HK-2 (cell line): ENCODE results near the gene ARHGEF10L.

Experiments
- DNase-seq: peaks from one replicate; pipeline ENCODE4 v3.0.0-alpha.2; 2018; ENCODE audit not compliant: unreplicated experiment

The ARHGEF10L gene

DNA sequence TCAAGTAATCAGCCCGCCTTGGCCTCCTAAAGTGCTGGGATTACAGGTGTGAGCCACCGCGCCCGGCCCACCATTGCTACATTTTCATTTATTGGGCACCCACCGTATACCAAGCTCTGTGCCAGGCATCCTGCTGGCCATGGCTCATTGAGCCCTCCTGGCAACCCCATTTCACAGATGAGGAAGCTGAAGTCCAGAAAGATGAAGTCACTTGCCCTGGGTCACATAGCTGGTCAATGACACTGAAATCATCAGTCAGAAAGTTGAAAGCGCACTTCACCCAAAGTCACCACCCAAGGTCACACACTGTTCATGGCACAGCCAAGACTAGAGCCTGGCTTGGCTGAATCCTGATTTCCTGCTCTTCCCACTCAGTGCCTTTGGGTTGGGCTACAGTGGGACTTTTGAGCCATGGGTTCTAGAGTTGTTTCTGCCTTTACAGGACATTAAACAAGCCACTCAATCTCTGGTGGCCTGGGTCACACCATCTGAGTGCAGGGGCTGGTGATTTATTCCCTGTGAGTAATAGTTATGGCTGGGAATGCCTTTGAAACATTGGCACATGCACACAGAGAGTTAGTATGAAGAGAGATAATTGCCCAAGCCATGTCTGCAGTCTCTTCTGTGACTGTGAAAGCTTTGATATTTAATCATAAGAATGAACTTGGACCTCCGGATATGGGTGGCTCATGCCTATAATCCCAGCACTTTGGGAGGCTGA lies 16.0 kb upstream of the ARHGEF10L start:
- no peak for DNase-seq

DNA sequence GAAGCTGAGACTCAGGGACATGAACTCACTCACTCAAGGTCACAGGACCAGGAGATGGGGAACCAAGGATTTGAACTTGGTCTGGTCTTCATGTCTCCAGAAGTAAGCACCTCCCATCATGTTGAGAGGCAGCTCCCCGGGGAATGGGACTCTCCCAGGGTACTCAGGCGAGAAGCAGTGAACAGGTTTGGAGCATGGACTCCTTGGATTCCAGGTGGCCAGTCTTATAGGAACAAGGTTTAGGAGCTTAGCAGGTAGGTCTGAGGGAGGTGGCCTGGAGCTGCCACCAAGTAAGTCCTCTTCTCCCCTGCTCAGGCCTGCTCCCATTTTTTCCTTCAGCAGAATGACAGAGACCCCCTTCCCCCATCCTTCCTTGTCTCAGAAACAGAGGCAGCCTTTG lies 14.9 kb upstream of the ARHGEF10L start:
- DNase-seq: no peak

DNA sequence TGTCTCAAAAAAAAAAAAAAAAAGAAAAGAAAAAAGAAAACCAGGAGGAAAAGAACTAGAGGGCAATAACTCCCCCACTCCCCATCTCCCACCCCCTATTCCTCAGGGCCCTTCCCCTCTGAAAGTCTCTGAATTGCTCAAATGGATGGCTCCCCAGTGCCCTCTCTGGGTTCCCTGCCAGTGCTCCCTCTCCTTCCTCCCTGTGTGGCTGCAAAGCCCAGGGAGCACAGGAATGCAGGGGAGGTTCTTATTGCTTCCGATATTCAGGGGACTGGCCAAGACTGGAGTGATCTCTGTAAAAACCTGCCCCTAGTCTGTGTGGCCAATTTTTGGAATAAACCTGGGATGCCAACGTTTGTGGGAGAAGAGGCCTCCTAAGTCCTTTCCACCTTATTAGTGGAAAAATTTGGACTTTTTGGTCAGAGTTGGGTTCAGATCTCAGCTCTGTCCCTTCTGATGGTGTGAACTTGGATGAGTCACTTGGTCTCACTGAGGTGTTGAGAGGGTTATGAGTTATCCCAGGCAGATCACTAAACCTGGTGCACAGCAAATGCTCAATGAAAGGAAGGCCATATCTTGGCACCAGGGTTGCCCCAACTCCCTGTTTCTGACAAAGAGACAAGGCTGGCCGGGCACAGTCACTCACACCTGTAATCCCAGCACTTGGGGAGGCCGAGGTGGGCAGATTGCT lies 13.4 kb upstream of the ARHGEF10L start:
- DNase-seq: no peak

DNA sequence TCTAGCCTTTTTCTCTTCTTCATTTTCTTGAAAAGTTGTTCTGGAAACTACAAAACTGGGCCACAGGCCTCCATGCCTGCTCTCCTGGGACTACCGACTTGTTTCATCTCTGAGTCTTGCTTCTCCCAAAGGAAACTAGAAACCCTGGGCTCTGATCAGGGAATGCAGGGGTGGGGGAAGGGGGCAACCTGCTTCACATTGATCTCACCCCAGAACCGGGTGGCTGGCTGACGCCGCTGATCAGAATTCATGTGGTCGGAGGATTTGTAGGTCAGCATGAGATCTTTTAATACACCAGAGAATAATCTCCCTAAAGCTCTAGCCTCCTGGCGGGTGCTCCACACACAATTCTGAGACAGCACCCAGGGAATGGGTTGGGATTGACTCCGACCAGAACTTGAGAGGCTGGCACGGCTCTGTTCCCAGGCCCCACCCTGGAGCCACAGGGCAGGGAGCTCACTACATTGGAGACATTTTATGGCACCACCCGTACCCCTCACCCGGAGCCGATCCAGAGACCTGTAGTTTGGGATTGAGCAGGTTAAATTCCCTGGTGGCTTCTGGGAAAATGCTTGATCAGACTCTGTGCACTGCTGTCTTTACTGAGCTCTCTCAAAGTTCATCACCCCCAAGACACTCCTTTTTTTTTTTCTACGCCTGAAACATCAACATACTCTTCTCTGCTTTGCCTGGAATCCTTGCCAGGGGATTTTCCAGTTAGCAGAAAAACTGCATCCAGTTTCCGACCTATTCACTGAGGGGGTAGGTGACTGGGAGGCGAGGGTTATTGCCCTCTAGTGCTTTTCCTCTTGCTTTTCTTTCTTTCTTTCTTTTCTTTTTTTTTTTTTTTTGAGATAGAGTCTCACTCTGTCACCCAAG lies 12.2 kb upstream of the ARHGEF10L start:
- no peak for DNase-seq

DNA sequence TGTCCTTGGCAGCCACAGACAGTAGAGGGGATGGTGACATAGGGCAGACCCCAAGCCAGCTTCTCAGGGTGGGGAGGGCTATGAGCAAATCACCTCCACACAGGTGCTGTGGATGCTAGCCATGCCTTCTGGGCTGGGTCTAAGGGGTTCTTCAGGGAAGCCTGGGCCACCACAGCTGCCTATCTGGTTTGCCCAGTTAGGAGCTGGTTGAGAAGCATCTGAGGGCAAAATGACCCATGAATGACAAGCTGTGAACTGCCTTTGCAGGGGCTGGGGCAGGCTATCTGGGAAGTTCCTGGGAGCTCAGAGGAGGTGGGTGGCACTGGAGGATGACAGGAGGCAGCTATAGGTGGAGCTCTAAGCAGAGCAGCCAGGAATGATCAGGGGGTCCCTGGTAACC lies 10.1 kb upstream of the ARHGEF10L start:
- DNase-seq: no peak

DNA sequence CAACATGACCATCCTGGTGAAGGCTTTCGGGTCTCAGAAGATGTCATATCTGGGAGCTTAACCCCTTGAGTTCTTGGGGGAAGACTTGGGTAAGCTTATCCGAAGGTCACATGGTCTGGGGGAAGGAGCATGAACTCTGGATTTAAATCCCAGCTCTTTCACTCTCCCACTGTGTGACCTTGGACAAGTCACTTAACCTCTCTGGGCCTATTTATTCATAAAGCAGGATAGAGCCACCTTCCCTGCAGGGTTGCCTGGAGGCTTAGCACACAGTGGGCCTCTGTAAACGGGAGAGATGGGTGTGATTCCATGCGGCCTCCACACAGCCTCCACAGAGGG lies 8.2 kb upstream of the ARHGEF10L start:
- DNase-seq: no peak

DNA sequence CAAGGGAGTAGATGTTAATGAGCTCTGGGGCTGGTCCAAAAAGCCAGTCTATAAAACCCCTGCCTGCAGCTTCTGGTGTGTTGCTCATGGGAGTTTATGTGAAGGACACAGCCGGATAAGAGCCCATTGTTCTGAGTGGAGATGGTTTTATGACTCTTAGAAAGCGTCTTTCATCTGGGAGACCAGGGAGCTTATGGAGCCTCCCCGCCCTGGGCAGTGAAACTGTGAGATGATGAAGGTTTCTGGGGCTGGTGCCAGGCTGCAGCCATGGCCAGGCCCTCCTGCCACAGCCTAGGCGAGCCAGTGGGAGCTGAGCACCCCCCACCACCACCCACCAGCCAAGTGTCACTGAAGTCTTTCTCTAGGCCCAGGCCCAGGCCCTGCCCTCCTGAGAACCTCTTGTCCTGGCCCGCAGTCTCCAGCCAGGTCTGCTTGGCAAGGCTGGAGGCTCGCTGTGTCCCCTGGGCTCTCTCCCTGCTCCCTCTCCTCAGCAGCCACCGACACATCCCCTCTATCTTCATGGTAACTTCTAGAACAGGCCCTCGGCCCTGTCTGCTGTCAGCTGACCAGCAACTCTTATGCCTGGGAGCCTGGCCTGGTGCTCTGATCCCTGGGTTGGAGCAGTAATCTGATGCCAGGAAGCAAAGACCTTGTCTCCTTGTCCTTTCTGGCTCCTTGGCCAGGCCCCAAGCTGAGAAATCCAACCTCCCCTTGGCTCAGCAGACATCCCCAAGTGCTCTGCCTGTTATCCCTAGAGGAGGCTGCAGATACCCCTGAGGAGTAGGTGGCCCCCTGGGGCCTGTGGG lies 7.6 kb upstream of the ARHGEF10L start:
- no peak for DNase-seq

DNA sequence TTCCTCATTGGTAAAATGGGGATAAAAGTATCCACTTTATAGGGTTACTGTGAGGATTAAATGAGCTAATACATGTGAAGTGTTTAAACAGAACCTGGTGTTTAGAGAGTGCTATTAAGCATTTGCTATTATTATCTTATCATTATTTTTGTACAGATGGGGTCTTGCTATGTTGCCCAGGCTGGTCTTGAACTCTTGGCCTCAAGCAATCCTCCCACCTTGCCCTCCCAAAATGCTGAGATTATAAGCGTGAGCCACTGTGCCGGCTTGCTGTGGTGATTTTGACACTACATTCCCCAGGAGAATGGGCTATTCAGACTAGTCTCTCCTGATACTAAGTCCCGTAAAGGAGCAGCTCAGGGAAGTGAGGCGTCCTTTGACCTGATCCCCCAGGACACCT lies 6.3 kb upstream of the ARHGEF10L start:
- no peak for DNase-seq

DNA sequence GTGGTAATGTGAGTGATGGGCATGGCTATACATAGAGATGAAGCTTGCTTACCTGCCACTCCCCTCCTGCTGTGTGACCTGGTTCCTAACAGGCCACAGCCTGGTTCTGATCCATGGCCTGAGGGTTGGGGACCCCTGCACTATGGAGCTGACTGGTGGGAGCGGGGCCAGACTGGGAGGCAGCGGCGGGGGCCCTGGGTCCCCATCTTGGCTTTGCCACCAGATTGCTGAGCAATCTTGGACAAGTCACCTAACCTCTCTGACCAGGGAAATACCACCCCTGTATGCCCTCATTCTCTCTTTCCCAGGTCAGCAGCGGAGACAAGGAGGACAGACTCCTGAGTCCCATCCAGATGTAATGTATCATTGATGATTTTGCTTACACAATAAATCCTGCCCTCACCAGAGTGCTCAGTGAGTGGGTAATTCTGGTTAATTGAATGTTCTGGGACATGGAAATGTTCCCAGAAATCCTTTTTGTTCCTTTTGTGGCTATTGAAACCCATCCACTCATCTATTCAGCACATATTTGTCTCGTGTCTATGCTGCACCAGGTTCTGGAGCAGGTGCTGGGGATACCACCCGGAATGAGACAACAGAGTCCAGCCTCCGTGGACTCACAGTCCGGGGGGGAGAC lies 4.1 kb upstream of the ARHGEF10L start:
- DNase-seq: no peak

DNA sequence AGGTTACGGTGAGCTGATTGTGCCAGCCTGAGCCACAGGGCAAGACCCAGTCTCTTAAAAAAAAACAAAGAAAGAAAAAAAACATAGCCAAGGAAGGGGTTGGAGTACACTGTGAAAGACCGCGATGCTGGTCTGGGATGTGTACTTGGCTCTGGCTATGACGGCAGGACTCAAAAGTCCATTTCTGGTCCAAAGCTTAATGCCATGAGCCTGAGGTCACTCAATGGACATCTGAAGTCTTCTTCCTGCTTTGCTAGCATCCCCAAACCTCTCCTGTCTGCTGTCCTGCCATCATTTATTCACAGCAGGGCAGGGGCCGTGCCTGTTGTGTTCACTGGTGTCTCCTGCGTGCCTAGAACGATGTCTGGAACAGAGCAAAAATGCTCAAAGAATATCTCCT lies 1.5 kb upstream of the ARHGEF10L start:
- DNase-seq: no peak

DNA sequence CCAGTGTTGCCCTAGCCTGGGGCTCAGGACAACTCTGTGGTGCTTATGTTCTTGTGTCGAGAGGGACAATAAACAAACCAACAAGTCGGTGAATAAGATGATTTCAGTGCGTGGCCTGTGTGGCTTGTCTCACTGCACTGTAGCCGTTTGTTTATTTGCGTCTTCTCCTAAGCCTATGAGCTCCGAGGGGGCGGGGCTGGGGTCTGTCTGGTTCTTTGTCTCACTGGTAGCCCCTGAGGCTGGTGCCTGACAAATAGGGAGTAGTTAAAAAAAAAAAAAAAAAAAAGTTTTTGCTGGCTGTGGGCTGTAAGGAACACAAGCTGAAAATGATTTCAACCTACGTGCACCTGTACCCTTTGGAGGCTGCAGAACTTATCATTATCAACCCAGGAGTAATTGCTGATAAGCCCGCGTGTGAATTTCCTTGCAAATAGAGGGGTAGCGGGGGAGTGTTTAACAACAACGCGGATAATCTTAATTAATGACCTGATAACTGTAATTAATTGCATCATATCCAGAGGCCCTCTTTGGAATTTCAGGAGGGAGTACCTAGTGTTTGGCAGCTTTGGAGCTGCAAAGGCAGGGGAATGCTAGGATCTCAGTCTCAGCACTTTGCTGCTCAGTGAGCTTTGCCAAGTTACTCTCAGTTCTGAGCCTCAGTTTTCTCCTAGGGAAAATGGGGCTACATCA lies 925 bp upstream of the ARHGEF10L start:
- no peak for DNase-seq

DNA sequence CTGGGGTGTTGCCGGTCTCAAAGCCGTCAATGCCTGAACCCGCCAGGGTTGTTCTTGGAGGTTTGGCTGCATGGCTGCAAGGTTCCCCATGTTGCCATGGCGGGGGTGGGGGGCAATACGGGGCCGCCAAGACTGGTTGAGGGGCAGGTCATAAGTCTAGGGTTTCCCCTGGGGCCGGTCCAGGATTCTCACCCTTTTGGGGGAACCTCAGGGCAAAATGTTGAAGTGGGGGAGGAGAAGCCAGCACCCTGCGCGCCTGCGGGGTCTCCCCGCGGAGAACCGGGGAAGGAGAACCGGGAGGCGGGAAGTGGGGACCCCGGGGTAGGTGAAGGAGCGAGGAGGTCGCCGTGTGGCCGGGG lies 401 bp upstream of the ARHGEF10L start:
- no peak for DNase-seq

DNA sequence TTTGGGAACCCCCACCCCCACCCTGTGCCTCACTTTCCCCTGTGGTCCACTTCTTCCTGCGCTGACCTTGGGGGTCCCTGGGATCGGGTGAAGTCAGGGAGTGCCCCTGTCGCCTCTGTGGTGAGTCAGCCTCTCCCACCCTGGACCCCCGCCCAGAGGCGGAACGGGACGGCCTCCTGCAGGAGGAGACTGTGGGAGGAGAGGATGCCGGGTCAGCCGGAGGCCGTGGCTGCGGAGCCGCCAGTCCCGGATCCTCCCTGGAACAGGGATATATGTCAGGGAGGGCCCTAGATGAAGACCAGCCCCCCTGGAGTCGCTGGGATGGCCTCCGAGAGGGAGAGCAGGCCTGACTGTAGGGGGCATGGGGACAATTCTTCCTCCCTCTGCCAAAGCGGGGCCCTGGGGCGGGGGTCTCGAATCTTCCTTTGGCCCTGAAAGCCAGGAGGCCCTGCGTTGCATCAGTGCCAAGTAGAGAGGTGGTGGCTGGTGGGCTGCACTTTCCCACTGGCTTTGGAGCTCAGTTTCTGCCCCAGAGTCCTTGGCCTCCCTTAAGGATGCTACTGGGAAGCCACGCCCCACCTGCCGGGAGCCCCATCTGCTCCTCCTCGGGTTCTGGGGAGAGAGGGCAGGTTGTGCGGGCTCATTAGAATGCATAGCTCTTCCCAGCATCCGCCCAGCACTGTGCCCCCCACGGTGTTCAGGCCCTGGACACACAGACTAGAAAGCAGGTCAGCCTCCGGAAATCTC lies 930 bp downstream of the ARHGEF10L start:
- peak; percentile 42 for DNase-seq

DNA sequence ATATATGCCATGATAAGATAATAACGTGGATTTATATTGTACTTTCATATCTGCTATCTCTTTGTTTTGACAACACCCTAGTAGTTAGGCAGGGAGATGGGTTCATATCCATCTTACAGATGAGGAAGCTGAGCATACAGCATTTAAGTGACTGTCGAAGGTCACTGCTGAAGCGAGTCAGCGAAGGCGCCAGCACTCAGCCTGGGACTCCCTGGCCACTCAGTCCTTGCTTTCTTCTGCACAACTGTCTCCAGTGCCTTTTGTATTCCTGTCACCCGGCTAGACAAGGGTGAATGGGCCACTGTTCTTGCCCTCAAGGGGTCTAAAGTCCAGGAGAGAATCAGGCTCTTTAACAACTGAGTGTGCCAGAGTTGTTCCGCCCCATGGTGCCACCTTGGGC lies 3.1 kb downstream of the ARHGEF10L start:
- no peak for DNase-seq

DNA sequence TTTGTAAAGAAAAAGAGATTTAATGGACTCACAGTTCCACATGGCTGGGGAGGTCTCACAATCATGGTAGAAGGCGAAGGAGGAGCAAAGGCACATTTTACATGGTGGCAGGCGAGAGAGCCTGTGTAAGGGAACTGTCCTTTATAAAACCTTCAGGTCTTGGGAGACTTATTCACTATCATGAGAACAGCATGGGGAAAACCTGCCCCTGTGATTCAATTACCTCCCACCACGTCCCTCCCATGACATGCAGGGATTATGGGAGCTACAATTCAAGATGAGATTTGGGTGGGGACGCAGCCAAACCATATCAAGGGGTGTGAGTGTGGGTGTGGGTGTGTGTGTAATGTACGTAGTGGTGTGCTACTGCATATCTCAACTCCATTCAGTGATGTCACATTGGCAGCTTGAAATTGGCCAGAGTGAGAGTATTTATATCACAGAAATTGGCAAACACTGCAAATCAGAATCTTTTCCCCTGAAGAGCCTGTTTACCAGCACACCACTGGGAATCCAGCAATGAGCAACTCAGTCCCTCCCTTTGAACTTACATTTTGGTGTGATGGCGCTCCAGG lies 5.4 kb downstream of the ARHGEF10L start:
- no peak for DNase-seq

DNA sequence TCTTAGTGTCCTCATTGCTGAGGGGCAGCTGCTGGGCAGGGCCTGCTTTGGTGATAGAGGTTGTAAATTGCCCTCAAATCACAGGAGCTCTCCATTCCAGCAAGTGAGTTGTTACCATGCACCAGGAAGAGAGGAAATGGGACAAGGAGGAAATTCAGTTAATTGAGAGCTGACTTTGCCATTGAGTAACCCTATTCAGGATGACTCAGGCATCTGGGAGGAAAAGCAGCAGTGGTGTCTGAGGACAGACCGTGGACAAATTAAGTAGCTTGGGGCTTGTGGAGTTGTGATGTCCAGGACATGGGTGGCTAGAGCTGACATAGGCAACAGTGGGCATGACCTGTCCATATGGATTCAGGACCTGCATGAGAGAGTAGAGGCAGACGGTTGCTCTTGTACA lies 5.9 kb downstream of the ARHGEF10L start:
- no peak for DNase-seq

DNA sequence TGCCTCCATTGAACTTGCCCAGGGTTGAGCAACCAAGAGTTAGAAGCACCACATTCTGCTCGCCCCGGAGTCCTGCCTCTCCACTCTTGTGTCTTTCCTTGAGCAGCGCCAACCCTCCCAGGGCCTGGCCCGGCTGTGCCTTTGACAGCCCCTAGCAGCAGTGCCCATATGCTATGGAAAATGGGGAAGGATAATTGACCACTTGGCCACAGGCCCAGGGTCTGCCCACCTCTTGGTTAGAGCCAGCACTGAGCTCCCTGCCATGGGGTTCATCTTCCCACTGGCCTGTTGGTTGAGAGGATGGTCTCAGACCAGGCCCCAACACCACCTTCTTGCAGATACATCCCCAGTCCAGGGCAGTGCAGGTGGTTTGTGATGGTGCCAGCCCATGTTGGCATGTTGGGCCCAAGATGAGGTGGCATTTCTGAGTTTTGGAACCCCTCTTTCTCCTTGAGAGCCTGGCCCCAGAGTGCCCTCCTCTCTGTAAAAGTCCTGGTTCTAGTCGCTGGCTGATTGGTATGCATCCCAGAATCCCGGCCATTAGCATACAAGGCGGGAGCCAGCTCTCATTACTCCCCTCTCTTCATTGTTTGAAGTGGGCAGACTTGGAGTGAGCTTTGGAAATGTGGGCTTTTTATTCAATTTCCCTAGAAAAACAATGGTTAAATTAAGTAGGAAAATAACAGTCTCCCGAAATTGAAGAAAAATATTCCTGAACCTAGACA lies 7.6 kb downstream of the ARHGEF10L start:
- no peak for DNase-seq

DNA sequence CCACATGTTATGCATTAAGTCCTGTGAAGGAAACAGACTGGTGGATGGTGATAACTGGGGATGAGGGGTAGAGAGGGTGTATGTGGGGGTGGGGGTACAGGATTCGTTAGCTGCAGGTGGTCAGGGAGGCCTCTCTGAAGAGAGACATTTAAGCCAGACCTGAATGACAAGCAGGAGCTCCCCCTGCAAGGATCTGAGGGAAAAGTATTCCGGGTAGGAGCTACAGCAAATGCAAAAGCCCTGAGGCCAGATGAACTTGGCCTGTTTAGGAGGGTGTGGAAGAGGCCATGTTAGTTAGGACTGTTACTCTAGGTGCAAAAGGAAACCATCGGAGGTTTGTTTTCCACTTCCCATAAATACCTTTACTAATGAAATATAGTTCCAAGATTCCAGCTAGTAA lies 9.9 kb downstream of the ARHGEF10L start:
- DNase-seq: no peak
